HG03432 (cell line): ENCODE data around the gene ENTPD8.
"Not testable (repeated sequence)": the region's sequence is repeated elsewhere in the genome, so short reads cannot be mapped to it uniquely, and the experiment has no call there.

Source experiments
- ATAC-seq: cut with Tn5 transposase; IDR thresholded peaks from one replicate; pipeline ENCODE4 v1.9.1; 2021; ENCODE audit warnings: mild to moderate bottlenecking, moderate library complexity; ENCODE audit not compliant: unreplicated experiment

Gene ENTPD8

GRCh38 chr9:137415451-137415850, 25.7 kb downstream of the ENTPD8 start:
- ATAC-seq: no peak

GRCh38 chr9:137412431-137412830, 28.7 kb downstream of the ENTPD8 start:
- no peak for ATAC-seq

GRCh38 chr9:137411645-137412380, 29.3 kb downstream of the ENTPD8 start:
- peak; percentile 42 for ATAC-seq

GRCh38 chr9:137411260-137411644, 29.9 kb downstream of the ENTPD8 start:
- ATAC-seq: no peak

GRCh38 chr9:137410891-137411249, 30.3 kb downstream of the ENTPD8 start:
- no peak for ATAC-seq

- ATAC-seq: not testable (repeated sequence)
Measured at GRCh38 chr9:137410236-137410890, 30.8 kb downstream of the ENTPD8 start.

GRCh38 chr9:137409515-137409914, 31.6 kb downstream of the ENTPD8 start:
- ATAC-seq: no peak

- ATAC-seq: no peak
Measured at GRCh38 chr9:137408651-137409405, 32.3 kb downstream of the ENTPD8 start.

GRCh38 chr9:137407590-137408300, 33.4 kb downstream of the ENTPD8 start:
- no peak for ATAC-seq

GRCh38 chr9:137406876-137407589, 34.1 kb downstream of the ENTPD8 start:
- ATAC-seq: peak; percentile 49

GRCh38 chr9:137406085-137406760, 34.9 kb downstream of the ENTPD8 start:
- ATAC-seq: no peak

GRCh38 chr9:137405677-137406081, 35.5 kb downstream of the ENTPD8 start:
- no peak for ATAC-seq

GRCh38 chr9:137404961-137405567, 36.1 kb downstream of the ENTPD8 start:
- ATAC-seq: no peak

GRCh38 chr9:137403269-137403668, 37.9 kb downstream of the ENTPD8 start:
- ATAC-seq: no peak

- no peak for ATAC-seq
Measured at GRCh38 chr9:137402746-137403145, 38.4 kb downstream of the ENTPD8 start.

- no peak for ATAC-seq
Measured at GRCh38 chr9:137398561-137399468, 42.3 kb downstream of the ENTPD8 start.

- ATAC-seq: no peak
Measured at GRCh38 chr9:137397675-137398423, 43.3 kb downstream of the ENTPD8 start.
